ENCODE measurements around the gene RBM38.

The RBM38 gene

DNA sequence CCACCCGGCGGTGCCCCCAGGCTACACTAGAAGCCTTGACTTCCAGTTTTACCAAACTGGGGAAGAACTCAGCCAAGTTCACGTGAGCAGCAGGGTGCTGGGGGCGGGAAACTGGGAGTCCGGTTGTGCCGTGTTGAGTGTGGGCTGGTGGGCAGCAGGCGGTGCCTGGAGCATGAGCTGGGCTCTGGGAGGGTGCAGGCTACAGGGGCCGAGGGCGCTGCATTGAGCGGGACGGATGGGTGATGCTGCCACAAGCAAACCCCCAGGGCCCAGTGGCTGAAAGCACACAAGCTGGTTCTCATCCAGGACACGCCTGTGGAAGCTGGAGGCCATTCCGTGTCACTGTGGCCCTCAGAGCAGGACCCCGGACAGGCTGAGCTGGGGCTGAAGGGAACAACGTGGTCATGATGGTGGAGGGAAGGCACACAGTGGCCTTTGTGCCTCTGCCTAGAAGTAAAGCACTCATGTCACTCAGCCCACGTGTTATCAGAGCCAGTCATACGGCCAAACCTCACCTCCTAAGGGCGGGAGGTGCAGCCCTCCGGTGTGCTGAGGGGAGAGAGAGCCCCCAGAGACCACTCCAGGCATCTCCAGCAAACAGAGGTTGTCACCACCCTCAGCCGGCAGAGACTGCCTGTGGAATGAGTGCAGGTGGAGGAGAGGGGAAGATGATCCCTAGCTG lies 29.5 kb downstream of the RBM38 start:
- H3K4me3 ChIP-seq (ENCODE audit: low read depth, low read length), result no peak overlapping the region
- H3K36me3 ChIP-seq (ENCODE audit: control insufficient read depth, insufficient read depth, low read length), result no peaks in the 10 kb centered on the region
- H3K79me2 ChIP-seq, result no peaks in the 10 kb centered on the region
- no peaks in the 10 kb centered on the region for H3K4me1 ChIP-seq
- TF ChIP-seq, protein P1, sequence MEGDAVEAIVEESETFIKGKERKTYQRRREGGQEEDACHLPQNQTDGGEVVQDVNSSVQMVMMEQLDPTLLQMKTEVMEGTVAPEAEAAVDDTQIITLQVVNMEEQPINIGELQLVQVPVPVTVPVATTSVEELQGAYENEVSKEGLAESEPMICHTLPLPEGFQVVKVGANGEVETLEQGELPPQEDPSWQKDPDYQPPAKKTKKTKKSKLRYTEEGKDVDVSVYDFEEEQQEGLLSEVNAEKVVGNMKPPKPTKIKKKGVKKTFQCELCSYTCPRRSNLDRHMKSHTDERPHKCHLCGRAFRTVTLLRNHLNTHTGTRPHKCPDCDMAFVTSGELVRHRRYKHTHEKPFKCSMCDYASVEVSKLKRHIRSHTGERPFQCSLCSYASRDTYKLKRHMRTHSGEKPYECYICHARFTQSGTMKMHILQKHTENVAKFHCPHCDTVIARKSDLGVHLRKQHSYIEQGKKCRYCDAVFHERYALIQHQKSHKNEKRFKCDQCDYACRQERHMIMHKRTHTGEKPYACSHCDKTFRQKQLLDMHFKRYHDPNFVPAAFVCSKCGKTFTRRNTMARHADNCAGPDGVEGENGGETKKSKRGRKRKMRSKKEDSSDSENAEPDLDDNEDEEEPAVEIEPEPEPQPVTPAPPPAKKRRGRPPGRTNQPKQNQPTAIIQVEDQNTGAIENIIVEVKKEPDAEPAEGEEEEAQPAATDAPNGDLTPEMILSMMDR (IDR thresholded peaks at IDR 0.05), result no peak
- H3K4me2 ChIP-seq (ENCODE audit: low read length), result no peak overlapping the region
- H3K27ac ChIP-seq, result no peak overlapping the region
- H3K27me3 ChIP-seq (ENCODE audit: control insufficient read depth, insufficient read depth, low read length), result no peaks in the 10 kb centered on the region
- no peaks in the 10 kb centered on the region for H3K9me3 ChIP-seq (ENCODE audit: control insufficient read depth, low read length)
- H2AFZ ChIP-seq, result no peak overlapping the region
- H3K9ac ChIP-seq, result no peak overlapping the region

DNA sequence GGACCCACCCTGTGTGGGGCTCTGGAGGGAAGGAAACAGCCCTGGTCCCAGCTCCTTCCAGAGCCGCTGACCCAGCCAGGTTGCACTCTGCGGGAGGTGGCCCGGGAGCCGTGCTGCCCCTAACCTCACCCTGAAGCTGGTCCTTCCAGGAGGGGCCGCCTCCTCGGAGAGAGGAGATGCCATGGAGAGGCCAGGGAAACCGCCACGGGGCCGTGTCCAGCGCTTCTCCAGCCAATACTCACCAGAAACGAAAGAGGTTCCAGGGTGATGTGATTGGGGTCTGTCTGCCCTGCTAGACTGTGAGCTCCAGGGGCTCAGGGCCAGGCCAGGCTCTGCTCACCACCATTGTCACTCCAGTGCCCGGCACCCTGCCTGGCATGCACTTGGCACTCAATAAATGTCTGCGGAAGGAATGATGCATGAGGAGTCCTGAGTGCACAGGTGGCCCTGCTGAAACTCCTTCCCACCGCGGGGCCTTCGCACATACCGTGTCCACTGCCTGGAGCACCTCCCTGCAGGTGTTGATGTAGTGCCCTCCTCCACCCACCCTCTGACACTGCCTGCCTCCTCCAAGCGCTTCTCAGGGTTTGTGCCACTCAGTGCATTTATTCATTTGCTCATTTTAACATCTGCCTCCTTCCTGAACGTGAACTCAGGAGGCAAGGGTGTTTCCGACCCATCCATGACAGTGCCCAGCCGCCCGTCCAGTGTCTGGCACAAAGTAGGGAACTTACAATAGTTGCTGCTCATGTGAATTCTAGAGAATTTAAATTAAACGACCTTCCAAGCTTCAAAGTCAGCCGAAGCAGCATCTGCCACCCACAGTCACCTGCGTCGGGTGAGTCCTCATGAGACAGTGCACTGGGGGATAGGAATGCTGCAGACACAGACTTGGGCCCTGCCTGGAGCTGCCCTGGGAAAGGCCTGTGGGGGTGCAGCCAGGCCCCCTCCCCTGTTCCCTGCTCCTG lies 30.3 kb downstream of the RBM38 start:
- TF ChIP-seq, protein P1 (IDR thresholded peaks at IDR 0.05), result no peak
- Histone ChIP-seq H3K79me2 (no peaks in the 10 kb centered on the region), H3K27me3 (ENCODE audit: control insufficient read depth, insufficient read depth, low read length) (no peaks in the 10 kb centered on the region), H3K9me3 (ENCODE audit: control insufficient read depth, low read length) (no peaks in the 10 kb centered on the region), H3K4me1 (no peaks in the 10 kb centered on the region), H3K27ac (no peak overlapping the region), H3K36me3 (ENCODE audit: control insufficient read depth, insufficient read depth, low read length) (no peaks in the 10 kb centered on the region), H3K4me3 (ENCODE audit: low read depth, low read length) (no peak overlapping the region), H3K9ac (no peak overlapping the region), H2AFZ (no peak overlapping the region), H3K4me2 (ENCODE audit: low read length) (no peak overlapping the region)

DNA sequence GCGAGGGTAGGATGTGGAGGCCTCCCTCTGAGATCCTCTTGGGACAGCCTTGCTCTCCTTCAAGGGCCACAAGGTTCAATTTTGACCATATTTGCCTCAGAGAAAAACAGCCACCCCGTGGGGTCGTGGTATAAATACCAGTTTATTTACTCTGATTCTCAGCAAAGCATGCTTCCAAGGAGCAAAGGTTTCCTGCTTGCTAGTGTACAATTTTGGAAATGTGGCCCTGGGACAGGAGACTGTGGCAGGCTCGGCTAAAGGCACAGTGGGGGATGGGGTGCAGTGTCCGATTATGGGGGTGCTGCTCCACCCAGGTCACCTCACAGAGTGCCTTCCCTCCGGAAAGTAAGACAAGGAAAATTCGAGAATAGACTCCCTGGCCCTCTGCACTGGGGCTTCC lies 31.1 kb downstream of the RBM38 start:
- H3K4me1 ChIP-seq, result no peaks in the 10 kb centered on the region
- H3K9me3 ChIP-seq (ENCODE audit: control insufficient read depth, low read length), result no peaks in the 10 kb centered on the region
- no peaks in the 10 kb centered on the region for H3K36me3 ChIP-seq (ENCODE audit: control insufficient read depth, insufficient read depth, low read length)
- H3K27ac ChIP-seq, result no peak overlapping the region
- H2AFZ ChIP-seq, result no peak overlapping the region
- H3K27me3 ChIP-seq (ENCODE audit: control insufficient read depth, insufficient read depth, low read length), result no peaks in the 10 kb centered on the region
- no peak overlapping the region for H3K9ac ChIP-seq
- no peak overlapping the region for H3K4me2 ChIP-seq (ENCODE audit: low read length)
- TF ChIP-seq, protein P1 (IDR thresholded peaks at IDR 0.05), result no peak
- no peak overlapping the region for H3K4me3 ChIP-seq (ENCODE audit: low read depth, low read length)
- no peaks in the 10 kb centered on the region for H3K79me2 ChIP-seq

DNA sequence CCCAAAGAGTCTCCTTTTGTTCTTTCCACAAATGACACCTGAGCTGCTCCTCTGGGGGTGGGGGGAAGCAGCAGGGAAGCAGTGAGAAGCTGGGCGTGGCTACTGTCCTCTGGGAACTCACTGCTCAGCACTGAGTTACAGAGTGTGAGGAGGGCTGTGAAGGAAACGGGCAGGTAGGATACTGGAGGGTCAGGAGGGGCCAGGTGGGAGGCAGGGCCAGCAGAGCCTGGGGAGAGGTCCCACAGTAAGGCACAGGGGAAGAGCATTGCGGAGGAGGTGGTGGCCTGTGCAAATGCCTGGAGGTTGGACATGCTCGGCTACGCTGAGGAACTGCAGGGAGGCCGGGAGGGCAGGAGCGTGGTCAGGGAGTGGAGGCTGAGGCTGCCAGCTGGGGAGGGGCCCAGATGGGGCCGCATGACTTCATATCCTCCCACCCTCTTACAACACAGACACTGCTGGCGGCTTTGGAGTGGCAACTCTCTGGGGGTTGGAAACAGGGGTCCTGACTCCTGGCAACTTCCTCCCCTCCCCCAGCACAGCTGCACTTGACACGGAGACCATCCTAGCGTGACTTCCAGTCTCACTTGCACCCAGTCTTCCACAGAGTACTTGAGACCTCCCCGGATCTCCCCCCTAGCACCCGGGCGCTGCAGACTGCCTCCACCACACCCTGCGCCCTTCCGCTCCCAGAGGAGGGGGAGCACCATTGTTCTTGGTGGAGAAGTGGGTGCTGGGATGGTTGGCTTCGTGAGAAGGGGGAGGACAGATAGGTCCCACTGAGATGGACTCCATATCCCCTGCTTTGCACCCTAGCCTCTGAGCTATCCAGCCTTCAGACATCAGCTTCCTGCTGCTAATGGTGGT lies 34.2 kb downstream of the RBM38 start:
- H3K36me3 ChIP-seq (ENCODE audit: control insufficient read depth, insufficient read depth, low read length), result no peaks in the 10 kb centered on the region
- no peak overlapping the region for H3K4me2 ChIP-seq (ENCODE audit: low read length)
- no peaks in the 10 kb centered on the region for H3K27me3 ChIP-seq (ENCODE audit: control insufficient read depth, insufficient read depth, low read length)
- H3K4me3 ChIP-seq (ENCODE audit: low read depth, low read length), result no peak overlapping the region
- no peak overlapping the region for H3K27ac ChIP-seq
- H3K4me1 ChIP-seq, result no peaks in the 10 kb centered on the region
- TF ChIP-seq, protein P1 (IDR thresholded peaks at IDR 0.05), result no peak
- H3K9ac ChIP-seq, result no peak overlapping the region
- no peaks in the 10 kb centered on the region for H3K79me2 ChIP-seq
- no peaks in the 10 kb centered on the region for H3K9me3 ChIP-seq (ENCODE audit: control insufficient read depth, low read length)
- H2AFZ ChIP-seq, result no peak overlapping the region

All from parathyroid adenoma (tissue), 2 donors.